HG02870 (cell line): Measurements from ENCODE around the gene EPHA4.

ENCODE experiments used
- ATAC-seq: cut with Tn5 transposase; IDR thresholded peaks from one replicate; pipeline ENCODE4 v1.9.1; 2021; ENCODE audit warnings: mild to moderate bottlenecking, moderate library complexity; ENCODE audit not compliant: unreplicated experiment

The EPHA4 gene

DNA sequence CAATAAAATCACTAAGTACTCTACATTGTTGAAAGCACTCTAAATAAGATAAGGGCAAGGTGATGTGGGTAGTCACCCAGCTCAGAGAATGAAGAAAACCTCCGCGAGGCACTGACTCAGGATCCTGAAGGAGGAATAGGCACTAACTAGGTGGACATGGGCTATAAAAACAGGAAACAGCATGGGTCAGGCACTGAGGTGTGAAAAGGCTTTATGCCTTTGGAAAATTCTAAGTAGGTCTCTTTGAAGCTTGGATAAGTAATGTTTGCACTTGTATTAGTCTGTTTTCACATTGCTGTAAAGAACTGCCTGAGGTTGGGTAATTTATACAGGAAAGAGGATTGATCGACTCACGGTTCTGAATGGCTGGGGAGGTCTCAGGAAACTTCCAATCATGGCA, 161.6 kb downstream of the EPHA4 start:
- ATAC-seq = no peak

DNA sequence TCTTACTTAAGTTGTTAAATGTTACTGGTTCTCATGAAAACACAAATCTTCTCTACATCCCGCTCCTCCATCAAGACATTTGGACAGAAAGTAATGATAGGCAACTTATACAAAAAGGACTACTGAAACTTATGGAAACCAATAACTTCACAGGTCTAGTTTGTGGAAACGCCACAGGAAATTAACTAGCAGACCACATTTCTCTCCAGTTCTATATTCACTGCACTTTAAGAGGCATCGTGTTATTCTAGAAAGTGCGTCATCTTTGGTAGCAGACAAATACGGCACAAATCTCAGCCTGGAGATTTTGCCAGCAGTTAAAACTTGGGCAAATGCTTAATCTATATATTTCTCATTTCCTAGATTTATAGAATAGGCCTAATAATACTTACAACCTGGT, 164.3 kb downstream of the EPHA4 start:
- ATAC-seq = no peak

DNA sequence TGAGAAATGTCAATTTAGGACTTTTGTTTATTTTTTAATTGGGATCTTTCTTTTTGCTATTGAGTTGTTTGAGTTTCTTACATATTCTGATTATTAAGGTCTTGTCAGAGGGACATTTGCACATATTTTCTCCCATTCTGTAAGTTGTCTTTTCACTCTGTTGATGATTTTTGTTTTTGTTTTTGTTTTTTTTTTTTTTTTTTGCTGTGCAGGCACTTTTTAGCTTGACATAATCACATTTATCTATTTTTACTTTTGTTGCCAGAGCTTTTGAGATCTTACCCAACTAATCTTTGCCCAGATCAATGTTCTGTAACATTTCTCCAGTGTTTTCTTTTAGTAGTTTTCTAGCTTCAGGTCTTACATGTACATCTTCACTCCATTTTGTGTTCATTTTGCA, 166.6 kb downstream of the EPHA4 start:
- ATAC-seq = no peak

DNA sequence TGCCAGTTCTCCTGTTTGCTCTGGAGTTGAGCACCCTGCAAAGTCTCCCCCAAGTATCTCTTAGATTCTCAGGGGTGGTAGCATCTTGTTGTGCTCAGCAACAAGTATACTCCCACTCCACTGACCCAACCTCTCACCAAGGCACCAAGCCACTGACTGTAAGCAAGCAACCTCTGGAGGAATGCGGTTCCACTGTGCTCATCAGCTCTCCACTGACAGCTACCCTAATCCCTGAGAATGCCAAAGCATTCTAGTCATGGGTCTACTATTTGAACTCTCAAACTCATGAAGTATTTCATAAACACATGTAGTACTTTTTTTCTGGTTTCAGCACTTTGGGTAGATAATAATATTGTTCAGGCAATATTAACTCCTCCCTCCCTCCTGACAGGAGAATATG, 170.0 kb downstream of the EPHA4 start:
- ATAC-seq = no peak

DNA sequence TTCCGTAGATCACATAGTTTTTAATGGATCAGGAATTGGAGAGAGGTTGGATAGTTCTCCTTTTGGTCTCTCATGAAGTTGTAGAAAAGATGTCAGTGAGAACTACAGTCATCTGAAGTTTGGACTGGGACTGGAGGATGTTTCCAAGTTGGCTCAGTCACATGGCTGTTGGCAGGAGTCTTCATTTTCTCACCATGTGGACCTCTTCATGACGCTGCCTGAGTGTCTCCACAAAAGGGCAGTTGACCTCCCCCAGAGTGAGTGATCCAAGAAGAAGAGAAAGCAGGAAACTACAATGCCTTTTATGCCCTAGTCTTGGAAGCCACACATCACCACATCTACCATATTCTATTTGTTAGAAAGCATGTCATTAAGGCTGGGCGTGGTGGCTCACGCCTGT, 171.7 kb downstream of the EPHA4 start:
- no peak for ATAC-seq

DNA sequence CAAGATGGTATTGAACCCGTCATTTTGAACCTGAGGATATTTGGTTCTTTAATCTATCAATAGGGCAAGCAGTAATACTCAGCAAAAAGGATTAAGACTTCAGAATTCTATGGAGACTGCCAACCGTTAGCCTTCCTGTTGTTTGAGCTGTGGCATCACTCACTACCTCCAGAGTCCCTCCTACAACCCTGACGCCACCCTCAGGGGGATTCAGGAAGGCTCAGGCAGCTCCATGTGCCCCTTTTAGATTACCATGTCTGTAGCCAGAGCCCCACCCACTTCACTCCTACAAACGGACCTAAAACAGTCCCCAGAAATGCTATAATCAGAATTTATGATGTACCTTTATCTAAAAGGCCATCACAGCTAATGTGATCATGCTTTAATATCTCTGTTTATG, 172.9 kb downstream of the EPHA4 start:
- no peak for ATAC-seq

DNA sequence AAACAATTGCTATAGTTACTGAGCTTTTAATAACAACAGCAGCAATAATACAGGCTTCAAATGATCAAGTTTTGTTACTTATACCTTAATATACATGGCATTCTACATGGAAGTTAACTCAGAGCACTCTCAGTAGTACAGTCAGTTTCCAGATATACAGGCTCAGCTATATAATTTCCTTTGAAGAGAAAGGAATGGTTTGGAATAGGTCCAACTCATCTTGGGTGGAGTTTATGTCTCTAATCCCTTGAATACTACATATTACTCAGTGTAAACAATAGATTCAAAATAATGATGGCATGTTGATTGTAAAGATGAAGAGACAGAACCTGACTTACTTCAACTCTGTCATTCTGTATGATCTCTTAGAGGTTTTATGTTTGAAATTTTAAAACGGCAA, 174.9 kb downstream of the EPHA4 start:
- no peak for ATAC-seq

DNA sequence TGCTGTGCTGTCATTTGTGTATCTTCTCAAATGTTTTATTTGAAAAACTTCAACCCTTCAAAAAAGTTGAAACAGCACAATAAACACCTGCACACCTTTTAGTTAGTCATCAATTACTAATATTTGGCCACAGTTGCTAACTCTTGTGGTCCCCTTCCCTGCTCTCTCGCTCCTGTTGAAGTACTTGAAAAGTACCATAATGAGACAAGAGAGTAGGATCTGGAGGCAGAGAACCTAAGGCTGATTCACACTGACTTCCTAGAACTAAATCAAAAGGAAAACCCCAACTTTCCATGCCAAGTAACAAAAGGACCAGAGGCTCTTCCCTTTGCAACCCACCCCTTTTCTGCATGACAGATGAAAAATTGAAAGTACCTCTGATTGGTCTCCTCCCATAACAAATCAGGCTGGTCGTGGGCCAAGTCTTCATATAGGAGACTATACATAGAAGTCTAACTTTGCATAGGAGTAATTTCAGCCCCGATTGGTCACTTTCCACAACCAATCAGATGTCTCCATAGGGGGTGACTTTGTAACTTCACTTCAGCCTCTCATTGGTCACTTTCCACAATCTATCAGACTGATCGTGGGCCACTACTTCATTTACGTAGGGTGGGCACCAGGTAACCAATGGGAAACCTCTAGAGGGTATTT, 179.7 kb downstream of the EPHA4 start:
- no peak for ATAC-seq

DNA sequence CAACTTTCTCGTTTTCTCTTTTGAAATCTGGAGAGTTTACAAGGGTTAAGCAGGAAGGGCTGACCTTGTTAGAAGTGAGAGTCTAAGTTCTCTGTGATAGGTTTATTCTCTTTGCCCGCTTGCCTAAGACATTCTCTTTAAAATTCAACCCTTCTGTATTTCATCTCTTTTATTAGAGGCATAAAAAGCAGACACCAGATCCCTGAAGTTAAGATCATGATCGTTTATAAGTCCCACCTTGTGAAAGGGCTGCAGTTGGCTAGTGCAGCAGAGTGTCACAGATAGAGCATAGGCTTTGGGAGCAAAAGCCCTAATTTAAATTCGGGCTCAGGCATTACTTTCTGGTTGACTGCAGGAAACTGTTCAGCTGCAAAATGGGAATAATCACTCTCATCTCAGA, 181.2 kb downstream of the EPHA4 start:
- ATAC-seq = no peak

DNA sequence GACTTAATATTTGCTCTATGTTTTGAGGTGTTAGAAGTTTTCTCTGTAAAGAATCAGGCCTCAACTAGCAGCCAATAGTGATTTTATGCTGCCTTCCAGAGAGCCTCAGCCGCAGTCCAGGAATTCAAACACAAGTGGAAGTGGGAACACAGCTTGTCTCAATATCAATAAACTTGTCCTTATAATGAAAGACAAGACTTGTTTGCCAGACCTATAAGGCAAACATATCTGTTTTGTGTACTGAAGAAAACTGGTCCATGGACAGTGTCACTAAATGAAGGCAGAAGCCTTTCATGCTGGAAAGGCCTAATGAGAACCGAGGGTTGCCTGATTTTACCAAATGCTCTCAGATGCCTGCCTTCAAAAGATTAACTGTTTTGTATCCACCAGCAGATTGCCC, 182.2 kb downstream of the EPHA4 start:
- no peak for ATAC-seq

DNA sequence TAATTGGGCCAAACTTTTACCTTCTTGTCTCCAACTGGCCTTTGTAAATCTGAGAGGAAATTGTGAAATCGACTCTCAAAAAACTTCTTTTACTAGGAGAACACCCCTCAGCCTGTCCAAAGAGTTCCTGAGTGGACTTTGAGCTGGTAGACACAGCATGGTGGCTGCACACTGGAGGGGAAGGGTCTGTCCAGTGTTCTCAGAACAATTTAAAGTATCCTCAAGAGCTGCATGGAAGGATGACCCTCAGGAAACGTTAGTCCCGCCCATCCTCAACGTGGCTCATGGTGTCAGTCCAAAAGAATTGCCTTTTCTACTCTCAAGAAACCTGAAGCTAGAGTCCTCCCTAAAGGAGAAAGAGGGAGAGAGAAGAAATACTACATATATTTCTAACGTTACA, 182.7 kb downstream of the EPHA4 start:
- no peak for ATAC-seq

DNA sequence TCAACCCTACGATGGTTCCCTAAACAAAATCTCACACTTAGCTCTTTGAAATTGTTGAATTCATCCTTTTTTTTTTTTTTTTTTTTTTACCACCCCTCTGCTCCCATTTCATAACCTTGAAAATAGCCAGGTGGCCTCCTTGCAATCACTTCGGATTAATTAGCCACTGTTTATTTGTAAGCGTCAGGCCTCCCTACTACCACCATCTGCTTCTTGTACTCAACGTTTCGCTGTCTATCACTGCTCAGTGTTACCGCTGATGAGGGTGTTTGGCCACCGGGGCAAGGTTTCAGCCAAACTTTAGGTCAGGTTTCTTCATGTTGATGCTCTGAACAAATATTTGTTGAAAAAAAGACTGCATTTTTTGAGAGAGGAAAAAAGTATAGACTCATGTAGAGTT, 183.2 kb downstream of the EPHA4 start:
- ATAC-seq = no peak

DNA sequence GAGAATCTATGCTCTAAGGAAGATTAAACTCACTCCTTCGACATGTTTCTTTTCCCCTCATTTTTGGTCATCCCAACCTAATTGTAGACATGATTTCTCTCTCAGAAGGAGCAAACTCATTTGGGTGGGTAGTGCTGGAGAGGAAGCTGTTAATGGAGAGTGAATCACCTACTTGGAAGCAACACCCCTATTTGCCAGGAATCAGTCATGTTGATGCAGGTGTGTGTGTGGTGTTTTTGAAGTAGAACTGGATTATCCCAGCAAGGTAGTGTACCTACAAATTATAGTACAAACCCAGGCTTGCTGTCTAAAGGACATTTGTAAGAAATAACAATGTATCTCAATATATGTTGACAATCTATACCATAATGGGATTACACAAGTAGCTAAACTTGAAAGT, 186.4 kb downstream of the EPHA4 start:
- no peak for ATAC-seq

DNA sequence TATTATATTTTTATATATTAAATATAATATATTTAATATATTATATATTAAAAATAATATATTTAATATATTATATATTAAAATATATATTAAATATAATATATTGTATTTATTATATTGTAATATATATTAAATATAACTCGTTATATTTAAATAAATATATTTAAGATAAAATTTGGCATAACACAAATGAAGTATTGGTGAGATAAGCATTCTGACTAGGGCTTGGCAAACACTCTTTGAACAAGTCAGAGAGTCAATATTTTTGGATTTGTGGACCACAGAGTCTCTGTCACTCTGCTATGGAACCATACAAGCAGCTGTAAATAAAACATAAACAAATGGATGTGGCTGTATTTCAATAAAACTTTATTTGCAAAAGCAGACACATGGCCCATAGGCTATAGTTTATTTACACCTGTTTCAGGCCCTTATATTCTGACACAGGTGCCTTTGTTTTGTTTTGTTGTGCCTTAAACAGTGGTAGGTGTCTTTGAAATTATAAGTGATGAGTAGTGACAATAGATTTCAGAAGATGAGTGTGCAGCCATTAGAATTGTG, 190.1 kb downstream of the EPHA4 start:
- no peak for ATAC-seq

DNA sequence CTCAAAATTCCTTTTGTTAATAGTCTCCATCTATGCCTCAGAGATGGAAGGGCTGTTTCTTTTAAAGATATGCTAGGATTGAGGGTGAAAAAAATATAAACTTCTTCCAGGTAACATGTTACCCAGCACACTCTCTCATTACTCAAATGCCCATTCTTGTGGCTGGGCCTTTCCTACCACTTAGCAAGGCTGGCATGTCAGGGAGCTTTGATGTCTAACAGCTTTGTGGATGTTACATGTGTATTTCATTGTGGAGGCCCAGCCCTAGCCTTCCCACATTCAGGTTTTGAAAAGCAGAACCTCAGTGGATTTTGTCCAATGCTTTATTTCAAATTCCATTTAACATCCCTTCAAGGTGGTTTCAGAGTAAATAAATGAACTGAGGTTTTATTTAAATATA, 191.4 kb downstream of the EPHA4 start:
- no peak for ATAC-seq

DNA sequence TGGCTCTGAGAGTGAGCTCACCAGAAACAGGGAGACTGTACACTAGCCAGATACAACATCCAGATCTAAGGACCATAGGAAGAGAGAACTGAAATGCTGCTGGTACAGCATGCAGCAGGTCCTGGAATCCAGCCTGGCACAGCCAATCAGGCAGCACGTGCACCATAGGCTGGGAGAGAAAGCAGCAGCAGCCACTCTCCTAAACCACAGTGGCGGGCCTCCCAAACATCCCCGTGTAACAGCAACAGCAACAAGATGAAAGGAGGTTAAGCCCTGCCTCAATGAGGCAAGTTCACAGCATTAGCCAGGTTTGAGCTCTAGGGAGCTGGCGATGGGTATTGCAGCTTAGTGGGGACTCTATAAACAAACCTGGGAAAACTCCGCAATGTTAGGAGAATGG, 192.0 kb downstream of the EPHA4 start:
- no peak for ATAC-seq

DNA sequence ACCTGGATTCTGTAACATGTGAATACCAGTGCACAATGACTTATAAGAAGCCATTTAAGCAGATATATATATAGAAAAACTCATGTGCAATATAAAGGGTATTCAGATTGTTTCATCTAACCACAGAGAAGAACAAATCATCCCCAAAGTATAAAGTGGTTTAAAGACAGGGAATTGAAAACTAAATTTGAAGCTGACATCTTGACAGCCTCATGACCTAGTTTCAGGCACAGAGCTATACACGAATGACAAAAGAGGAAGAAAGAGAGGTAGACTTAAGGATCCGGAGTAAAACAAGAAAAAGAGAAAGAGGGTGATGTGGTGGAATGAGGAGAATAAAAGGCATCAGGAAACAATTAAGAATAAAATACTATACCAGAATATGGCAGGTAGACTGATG, 194.5 kb downstream of the EPHA4 start:
- ATAC-seq = no peak

DNA sequence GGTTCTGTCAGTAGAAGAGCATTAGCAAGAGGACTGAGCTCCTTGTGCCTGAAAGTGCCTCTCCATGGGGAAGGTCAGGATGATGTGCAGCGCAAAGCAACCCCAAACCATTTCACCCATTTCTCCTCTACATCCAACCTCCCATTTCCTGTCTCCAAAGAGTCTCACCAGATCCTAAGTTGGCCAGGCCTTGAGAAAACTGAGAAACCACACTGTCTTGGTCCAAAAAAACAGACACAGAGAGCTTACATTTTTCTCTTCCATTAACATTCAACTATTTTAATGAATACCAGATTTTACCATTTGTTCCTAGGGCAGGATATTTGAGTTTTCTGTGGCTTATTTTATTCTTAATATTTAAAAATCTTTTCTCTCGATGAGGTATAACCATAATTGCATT, 195.0 kb downstream of the EPHA4 start:
- no peak for ATAC-seq

DNA sequence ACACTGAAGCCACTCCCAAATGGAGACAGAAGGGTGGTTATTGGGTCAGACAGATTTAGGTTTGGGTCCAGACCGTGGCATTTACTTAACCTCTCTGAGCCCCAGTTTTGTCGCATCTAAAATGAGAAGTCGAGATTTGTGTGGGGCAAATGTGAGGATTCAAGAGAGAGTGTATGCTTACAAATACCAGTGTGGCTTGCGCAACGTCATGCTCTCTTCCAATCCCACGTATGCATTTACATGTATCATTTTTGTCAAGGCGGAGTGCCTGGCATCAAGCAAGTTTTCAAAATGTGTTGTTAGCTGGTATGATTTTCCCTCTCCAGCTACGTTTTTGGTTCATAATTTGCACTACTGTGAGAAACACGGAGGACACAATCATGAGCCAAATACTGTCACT, 197.9 kb downstream of the EPHA4 start:
- ATAC-seq = no peak

DNA sequence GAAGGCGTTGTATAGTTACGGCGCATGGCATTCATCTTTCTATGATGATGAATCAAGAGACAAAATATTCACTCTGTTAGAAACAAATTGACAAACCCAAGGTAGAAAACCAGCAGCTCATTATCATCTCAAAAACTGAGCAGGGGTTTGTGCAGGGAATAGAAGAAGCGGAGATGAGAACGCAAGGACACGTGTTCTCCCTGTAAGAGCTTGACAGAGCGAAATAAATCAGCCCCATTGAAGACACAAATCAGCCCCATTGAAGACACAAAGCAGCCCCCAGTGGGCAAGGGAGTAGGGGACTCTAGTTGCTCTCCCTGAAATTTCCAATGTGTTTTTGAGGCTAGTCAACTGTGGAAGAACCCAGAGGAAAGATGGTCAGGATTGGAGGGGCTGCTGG, 199.2 kb downstream of the EPHA4 start:
- no peak for ATAC-seq

DNA sequence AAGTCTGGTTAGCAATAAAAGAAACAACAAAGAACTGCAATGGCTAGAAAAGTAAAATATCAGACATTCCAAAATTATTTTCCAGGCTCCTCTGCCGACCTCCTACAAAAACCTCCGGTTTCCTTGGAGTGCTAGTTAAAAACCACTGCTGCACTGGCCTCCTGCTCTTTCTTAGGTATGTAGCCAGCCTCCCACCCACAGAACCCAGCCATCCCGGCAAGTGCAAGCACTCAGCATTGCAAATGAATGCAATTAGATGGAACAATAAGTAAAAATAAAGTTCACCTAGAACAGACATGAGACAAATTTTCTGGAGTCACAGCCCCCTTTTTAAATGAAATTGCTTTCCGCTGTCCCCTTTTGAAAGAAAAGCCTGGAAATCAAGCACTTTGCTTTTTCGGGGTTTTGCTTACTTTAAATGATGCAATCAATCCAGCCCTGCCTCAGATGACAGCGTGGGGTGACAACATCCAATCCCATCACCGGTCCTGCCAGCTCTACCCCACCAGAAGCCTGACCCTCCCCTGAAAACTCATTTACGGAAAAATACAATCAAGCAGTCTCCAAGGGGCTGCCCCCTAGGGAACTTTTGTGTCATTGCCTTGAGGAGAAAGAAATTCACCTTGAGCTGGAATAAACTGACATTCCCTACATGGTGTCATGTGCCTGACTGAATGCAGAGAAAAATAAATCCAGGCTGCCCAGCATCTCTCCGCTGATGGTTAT, 199.8 kb downstream of the EPHA4 start:
- ATAC-seq = no peak

DNA sequence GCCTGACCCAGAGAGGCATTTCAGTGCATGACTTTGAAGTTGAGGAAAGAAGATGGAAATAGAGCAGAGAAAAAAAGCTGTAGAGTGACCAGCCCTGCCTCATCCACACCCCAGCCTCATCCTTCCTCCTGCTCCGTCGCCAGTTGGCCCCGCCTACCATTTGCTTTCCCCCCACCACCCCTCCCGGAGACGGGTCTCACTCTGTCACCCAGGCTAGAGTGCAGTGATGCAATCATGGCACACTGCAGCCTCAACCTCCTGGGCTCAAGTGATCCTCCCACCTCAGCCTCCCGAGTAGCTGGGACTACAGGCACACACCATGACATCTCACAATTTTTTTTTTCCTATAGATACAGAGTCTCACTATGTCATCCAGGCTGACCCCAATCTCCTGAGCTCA, 200.8 kb downstream of the EPHA4 start:
- no peak for ATAC-seq

DNA sequence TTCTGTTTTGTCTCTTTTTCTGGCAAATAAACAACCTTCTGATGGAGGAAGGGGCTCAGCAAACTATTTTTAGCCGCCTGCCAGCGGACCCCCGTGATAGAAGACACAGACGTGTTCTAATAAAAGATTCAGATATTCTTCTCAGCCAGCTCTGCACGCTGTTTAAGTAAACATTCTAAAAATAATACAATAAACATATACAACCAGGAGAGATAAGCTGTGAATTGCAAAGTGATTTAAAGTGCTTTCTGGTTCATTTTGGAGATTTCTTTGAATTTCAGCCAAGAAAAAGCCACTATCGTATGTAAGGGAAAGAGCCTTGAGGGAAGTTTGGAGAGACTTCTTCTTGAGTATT, 201.3 kb downstream of the EPHA4 start:
- no peak for ATAC-seq
